Uterus (tissue), 2 donors: ENCODE results near the gene SOX4.

ENCODE experiments used
- POLR2A ChIP-seq, 2 donors: fragments of 450-650 bp; IDR thresholded peaks; one replicate each; pipeline ENCODE4 v1.6.1; 2016; ENCODE audit warnings: antibody characterized with exemption in 2 of 2, mild to moderate bottlenecking in 1 of 2, moderate library complexity in 1 of 2
- TF ChIP-seq, protein P1 (sequence below), 4 experiments: fragments of 200-600 bp in 2 of 4; fragments of 450-650 bp in 2 of 4; sonication (generic) in 2 of 4; IDR thresholded peaks; one replicate each; pipeline ENCODE4 v1.5.1; 2016 to 2019; ENCODE audit warnings: antibody characterized with exemption in 4 of 4, mild to moderate bottlenecking in 2 of 4, moderate library complexity in 1 of 4

DNA sequence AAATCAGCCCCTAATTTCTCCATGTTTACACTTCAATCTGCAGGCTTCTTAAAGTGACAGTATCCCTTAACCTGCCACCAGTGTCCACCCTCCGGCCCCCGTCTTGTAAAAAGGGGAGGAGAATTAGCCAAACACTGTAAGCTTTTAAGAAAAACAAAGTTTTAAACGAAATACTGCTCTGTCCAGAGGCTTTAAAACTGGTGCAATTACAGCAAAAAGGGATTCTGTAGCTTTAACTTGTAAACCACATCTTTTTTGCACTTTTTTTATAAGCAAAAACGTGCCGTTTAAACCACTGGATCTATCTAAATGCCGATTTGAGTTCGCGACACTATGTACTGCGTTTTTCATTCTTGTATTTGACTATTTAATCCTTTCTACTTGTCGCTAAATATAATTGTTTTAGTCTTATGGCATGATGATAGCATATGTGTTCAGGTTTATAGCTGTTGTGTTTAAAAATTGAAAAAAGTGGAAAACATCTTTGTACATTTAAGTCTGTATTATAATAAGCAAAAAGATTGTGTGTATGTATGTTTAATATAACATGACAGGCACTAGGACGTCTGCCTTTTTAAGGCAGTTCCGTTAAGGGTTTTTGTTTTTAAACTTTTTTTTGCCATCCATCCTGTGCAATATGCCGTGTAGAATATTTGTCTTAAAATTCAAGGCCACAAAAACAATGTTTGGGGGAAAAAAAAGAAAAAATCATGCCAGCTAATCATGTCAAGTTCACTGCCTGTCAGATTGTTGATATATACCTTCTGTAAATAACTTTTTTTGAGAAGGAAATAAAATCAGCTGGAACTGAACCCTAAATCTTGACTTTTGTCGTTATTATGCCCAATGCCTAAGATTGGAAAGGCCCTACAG lies 4.5 kb downstream of the SOX4 start:
- TF ChIP-seq, protein P1, sequence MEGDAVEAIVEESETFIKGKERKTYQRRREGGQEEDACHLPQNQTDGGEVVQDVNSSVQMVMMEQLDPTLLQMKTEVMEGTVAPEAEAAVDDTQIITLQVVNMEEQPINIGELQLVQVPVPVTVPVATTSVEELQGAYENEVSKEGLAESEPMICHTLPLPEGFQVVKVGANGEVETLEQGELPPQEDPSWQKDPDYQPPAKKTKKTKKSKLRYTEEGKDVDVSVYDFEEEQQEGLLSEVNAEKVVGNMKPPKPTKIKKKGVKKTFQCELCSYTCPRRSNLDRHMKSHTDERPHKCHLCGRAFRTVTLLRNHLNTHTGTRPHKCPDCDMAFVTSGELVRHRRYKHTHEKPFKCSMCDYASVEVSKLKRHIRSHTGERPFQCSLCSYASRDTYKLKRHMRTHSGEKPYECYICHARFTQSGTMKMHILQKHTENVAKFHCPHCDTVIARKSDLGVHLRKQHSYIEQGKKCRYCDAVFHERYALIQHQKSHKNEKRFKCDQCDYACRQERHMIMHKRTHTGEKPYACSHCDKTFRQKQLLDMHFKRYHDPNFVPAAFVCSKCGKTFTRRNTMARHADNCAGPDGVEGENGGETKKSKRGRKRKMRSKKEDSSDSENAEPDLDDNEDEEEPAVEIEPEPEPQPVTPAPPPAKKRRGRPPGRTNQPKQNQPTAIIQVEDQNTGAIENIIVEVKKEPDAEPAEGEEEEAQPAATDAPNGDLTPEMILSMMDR (IDR thresholded peaks at IDR 0.05), result no peak
- TF ChIP-seq POLR2A (IDR thresholded peaks at IDR 0.05), result no peak
